ENCODE data around the gene CRACR2A.

DNA sequence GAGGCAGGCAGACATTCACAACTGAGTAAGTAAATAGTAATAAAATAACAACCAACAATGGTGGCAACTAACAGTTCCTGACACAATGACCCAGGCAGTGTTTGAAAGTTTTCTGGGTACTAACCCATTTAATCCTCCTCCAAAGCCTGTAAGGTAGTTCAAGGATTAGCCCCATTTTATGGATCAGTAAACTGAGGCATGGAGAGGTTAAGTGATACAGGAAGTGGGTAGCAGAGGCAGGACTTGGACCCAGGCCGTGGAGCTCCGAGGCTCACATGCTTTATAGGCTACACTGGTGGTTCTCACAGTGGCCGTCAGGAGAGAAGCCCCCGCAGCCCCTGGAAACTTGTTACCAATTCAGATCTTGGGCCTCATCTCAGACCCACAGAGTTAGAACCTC is 17.5 kb downstream of the CRACR2A start:
- TF ChIP-seq, protein P1, sequence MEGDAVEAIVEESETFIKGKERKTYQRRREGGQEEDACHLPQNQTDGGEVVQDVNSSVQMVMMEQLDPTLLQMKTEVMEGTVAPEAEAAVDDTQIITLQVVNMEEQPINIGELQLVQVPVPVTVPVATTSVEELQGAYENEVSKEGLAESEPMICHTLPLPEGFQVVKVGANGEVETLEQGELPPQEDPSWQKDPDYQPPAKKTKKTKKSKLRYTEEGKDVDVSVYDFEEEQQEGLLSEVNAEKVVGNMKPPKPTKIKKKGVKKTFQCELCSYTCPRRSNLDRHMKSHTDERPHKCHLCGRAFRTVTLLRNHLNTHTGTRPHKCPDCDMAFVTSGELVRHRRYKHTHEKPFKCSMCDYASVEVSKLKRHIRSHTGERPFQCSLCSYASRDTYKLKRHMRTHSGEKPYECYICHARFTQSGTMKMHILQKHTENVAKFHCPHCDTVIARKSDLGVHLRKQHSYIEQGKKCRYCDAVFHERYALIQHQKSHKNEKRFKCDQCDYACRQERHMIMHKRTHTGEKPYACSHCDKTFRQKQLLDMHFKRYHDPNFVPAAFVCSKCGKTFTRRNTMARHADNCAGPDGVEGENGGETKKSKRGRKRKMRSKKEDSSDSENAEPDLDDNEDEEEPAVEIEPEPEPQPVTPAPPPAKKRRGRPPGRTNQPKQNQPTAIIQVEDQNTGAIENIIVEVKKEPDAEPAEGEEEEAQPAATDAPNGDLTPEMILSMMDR (conservative IDR thresholded peaks at IDR 0.05; ENCODE audit: low read length): no peak
- TF ChIP-seq EZH2phosphoT487 (IDR thresholded peaks at IDR 0.05; ENCODE audit: borderline replicate concordance, low read depth, low read length): no peak
